ENCODE measurements around the gene ANO6. TPM values are rescaled to one million over a fixed set of nuclear protein-coding genes. Genes with fewer than 3 reads are reported as not detected.

The ANO6 gene
- total and polyA plus RNA-seq, 12 donors: 8.9 to 52.2 (median 40.9) TPM

GRCh38 chr12:45220363-45220931 is 4.6 kb downstream of the ANO6 start:
- Histone ChIP-seq H3K4me3 (no peak overlapping the region), H3K9me3 (no peaks in the 10 kb centered on the region), H3K27me3 (no peaks in the 10 kb centered on the region), H3K27ac (no peak overlapping the region), H3K4me1 (peaks cover 0 to 58% (median 48%) of the 10 kb centered on the region in 9 donors), H3K36me3 (no peaks in the 10 kb centered on the region)
- intact Hi-C loops (cut with DNase I): no loop called here
- no peak for ATAC-seq
- DNase-seq: no peak
- no peak for TF ChIP-seq CTCF (IDR thresholded peaks at IDR 0.05)

GRCh38 chr12:45220969-45221368 is 5.1 kb downstream of the ANO6 start:
- Histone ChIP-seq H3K9me3 (no peaks in the 10 kb centered on the region), H3K27ac (no peak overlapping the region), H3K4me3 (no peak overlapping the region), H3K36me3 (no peaks in the 10 kb centered on the region), H3K27me3 (no peaks in the 10 kb centered on the region), H3K4me1 (peaks cover 0 to 58% (median 48%) of the 10 kb centered on the region in 9 donors)
- TF ChIP-seq CTCF (IDR thresholded peaks at IDR 0.05): no peak
- WGBS, 2 donors: 87 to 89% methylated on average over 6 of the region's 6 CpGs
- no peak for ATAC-seq
- DNase-seq: no peak
- intact Hi-C loops (cut with DNase I): no loop called here

GRCh38 chr12:45223868-45224267 is 8.0 kb downstream of the ANO6 start:
- no peak overlapping the region for H3K27ac ChIP-seq
- peaks cover 0 to 51% (median 29%) of the 10 kb centered on the region in 9 donors for H3K4me1 ChIP-seq
- H3K9me3 ChIP-seq: no peaks in the 10 kb centered on the region
- ATAC-seq: no peak
- H3K27me3 ChIP-seq: no peaks in the 10 kb centered on the region
- intact Hi-C loops (cut with DNase I): no loop called here
- 72 to 75% methylated on average over 2 of the region's 2 CpGs for WGBS, 2 donors
- H3K4me3 ChIP-seq: no peak overlapping the region
- peaks cover 0 to 4% (median 0%) of the 10 kb centered on the region in 9 donors for H3K36me3 ChIP-seq
- TF ChIP-seq CTCF (IDR thresholded peaks at IDR 0.05): no peak
- DNase-seq: no peak

GRCh38 chr12:45224311-45224710 is 8.4 kb downstream of the ANO6 start:
- Histone ChIP-seq H3K4me1 (peaks cover 0 to 47% (median 25%) of the 10 kb centered on the region in 9 donors), H3K4me3 (no peak overlapping the region), H3K27me3 (no peaks in the 10 kb centered on the region), H3K27ac (no peak overlapping the region), H3K36me3 (peaks cover 0 to 5% (median 0%) of the 10 kb centered on the region in 9 donors), H3K9me3 (no peaks in the 10 kb centered on the region)
- intact Hi-C loops (cut with DNase I): no loop called here
- ATAC-seq: no peak
- TF ChIP-seq CTCF (IDR thresholded peaks at IDR 0.05): no peak
- WGBS, 2 donors: 69 to 78% methylated on average over 1 of the region's 1 CpG
- no peak for DNase-seq

All from heart right ventricle (tissue), 16 donors.